ENCODE measurements around the gene CLCA1. TPM values are rescaled to one million over a fixed set of nuclear protein-coding genes. Genes with fewer than 3 reads are reported as not detected.

The CLCA1 gene
- total RNA-seq, 1 experiment from 2014 or later = not detected

DNA sequence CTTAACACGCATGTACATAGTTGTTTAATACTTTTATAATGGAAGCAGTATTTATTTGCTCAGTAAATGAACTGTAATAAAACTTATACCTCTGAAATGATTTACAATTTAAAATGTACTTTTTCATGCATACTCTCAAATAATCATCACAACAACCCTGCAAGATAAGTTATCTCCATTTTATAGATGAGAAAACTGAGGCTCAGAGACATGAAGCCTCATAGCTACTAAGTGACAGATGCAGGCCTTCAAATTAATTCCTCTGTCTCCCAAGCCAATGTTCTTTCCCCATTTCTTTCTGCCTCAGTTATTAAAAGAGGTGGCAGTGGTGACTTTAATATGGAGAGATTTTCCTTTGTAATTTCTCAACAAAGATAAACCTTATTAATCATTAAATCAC lies 19.6 kb upstream of the CLCA1 start:
- Histone ChIP-seq H2BK12ac (ENCODE audit: insufficient read length, low read depth, low read length) (no peak overlapping the region), H3K79me1 (ENCODE audit: insufficient read depth, low read depth, low read length, poor library complexity, severe bottlenecking) (no peaks in the 10 kb centered on the region), H3K4me2 (ENCODE audit: insufficient read depth, insufficient read length, low read length) (no peak overlapping the region), H2BK20ac (ENCODE audit: low read depth, low read length, poor library complexity, severe bottlenecking) (no peak overlapping the region), H3K14ac (ENCODE audit: insufficient read depth, low read length) (no peak overlapping the region), H3K18ac (ENCODE audit: insufficient read length, low read depth, low read length) (no peak overlapping the region), H3K79me2 (ENCODE audit: insufficient read depth, low read length) (no peaks in the 10 kb centered on the region), H2BK15ac (ENCODE audit: low read depth, low read length) (no peak overlapping the region), H4K8ac (replicated peaks; ENCODE audit: insufficient read length, low read depth, low read length) (no peak overlapping the region), H2BK5ac (ENCODE audit: insufficient read length, low read length) (no peak overlapping the region), H2AFZ (ENCODE audit: low read length) (no peak overlapping the region), H3K23me2 (ENCODE audit: insufficient read length, low read depth, low read length, poor library complexity, severe bottlenecking) (no peaks in the 10 kb centered on the region), H3K27me3 (ENCODE audit: insufficient read depth, low read length) (no peaks in the 10 kb centered on the region), H2BK120ac (ENCODE audit: low read depth, low read length, poor library complexity, severe bottlenecking) (no peak overlapping the region), H3T11ph (ENCODE audit: low read length) (no peak overlapping the region), H3K4me1 (ENCODE audit: insufficient read depth, low read length) (no peaks in the 10 kb centered on the region), H4K5ac (ENCODE audit: insufficient read length, low read depth, low read length) (no peak overlapping the region), H4K91ac (ENCODE audit: insufficient read length, low read depth, low read length) (no peak overlapping the region), H3K23ac (ENCODE audit: insufficient read length, low read depth, low read length) (no peak overlapping the region), H4K20me1 (ENCODE audit: control insufficient read depth, insufficient read depth, insufficient read length) (no peaks in the 10 kb centered on the region), H3K56ac (ENCODE audit: insufficient read length, low read depth, low read length) (no peak overlapping the region), H3K27ac (ENCODE audit: insufficient read length, low read depth, low read length) (no peak overlapping the region), H2AK5ac (ENCODE audit: insufficient read length, low read length) (no peak overlapping the region), H3K4ac (ENCODE audit: low read depth, low read length) (no peak overlapping the region), H3K9ac (ENCODE audit: extremely low read depth, insufficient read length, low read length) (no peak overlapping the region), H3K9me3 (ENCODE audit: control insufficient read depth, low read depth, low read length) (no peaks in the 10 kb centered on the region)
- peaks cover 5 to 7% of the 10 kb centered on the region in 2 experiments; a peak in 3 of 4 replicates for H3K4me1 Mint-ChIP-seq
- H3K4me3 Mint-ChIP-seq = no peak overlapping the region
- no peak overlapping the region for H3K27ac Mint-ChIP-seq
- H3K36me3 Mint-ChIP-seq (ENCODE audit: insufficient read depth in 1 of 3, low read depth in 3 of 3) = no peaks in the 10 kb centered on the region
- no peaks in the 10 kb centered on the region for H3K27me3 Mint-ChIP-seq (ENCODE audit: low read depth)
- no peak for DNase-seq
- TF ChIP-seq, protein P1, sequence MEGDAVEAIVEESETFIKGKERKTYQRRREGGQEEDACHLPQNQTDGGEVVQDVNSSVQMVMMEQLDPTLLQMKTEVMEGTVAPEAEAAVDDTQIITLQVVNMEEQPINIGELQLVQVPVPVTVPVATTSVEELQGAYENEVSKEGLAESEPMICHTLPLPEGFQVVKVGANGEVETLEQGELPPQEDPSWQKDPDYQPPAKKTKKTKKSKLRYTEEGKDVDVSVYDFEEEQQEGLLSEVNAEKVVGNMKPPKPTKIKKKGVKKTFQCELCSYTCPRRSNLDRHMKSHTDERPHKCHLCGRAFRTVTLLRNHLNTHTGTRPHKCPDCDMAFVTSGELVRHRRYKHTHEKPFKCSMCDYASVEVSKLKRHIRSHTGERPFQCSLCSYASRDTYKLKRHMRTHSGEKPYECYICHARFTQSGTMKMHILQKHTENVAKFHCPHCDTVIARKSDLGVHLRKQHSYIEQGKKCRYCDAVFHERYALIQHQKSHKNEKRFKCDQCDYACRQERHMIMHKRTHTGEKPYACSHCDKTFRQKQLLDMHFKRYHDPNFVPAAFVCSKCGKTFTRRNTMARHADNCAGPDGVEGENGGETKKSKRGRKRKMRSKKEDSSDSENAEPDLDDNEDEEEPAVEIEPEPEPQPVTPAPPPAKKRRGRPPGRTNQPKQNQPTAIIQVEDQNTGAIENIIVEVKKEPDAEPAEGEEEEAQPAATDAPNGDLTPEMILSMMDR (conservative IDR thresholded peaks at IDR 0.05) = no peak
- H3K9me3 Mint-ChIP-seq = no peaks in the 10 kb centered on the region
- no CpG with 5 or more reads among the region's 1 CpG for WGBS (ENCODE audit: extremely low coverage, insufficient read length, low lambda C conversion rate)

All from H9 (cell line).